Stimulated activated CD4-positive, alpha-beta T cell treated with anti-CD3 and anti-CD28 coated beads, Interleukin-15, amount 100 ng/mL, for 1 hour (primary cell): ENCODE data around the gene CBLIF.
A peak's percentile ranks its signal among the peaks of the same experiment; 100 is the strongest.
"Not testable (repeated sequence)": the region's sequence is repeated elsewhere in the genome, so short reads cannot be mapped to it uniquely, and the experiment has no call there.

Experiments used
- DNase-seq, 2 donors: peaks; one replicate each; pipeline ENCODE4 v3.0.0-alpha.2; 2020; ENCODE audit warnings: low read depth in 1 of 2, low spot score in 1 of 2

The CBLIF gene

DNA sequence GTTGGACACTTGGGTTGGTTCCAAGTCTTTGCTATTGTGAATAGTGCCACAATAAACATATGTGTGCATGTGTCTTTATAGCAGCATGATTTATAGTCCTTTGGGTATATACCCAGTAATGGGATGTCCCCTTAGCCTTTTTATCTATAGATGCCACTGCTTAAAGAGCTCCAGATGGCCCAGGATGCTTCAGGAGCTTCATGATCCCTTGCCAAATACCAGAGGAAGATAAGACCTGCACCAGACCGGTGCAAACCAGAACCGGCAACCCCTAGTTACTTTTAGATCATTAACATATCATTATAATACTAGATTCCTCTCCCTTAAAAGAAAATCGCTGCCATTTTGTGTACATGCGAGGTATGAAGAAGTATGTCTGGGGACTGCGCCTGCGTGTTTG, 3.1 kb upstream of the CBLIF start:
- DNase-seq: not testable (repeated sequence)

- DNase-seq: no peak
Measured at GRCh38 chr11:59847626-59848025, 2.3 kb upstream of the CBLIF start.

DNA sequence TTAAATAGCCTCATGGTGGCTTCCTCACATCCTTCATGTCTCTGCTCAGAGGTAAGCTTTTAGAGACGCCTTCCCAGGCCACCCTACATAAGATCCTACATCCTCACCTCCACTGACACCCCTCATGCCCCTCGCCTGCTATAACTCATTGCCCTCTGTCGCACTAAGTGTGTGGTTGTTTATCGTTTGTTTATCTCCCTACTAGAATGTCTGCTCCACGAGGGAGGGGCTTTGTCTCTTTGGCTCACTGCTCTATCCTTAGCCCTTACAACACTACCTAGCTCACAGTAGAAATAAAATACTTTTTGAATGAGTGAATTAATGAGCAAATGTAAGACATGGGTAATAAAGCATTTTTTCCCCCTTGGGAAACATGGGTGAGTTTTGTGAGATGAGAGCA, 1.3 kb upstream of the CBLIF start:
- DNase-seq: no peak

DNA sequence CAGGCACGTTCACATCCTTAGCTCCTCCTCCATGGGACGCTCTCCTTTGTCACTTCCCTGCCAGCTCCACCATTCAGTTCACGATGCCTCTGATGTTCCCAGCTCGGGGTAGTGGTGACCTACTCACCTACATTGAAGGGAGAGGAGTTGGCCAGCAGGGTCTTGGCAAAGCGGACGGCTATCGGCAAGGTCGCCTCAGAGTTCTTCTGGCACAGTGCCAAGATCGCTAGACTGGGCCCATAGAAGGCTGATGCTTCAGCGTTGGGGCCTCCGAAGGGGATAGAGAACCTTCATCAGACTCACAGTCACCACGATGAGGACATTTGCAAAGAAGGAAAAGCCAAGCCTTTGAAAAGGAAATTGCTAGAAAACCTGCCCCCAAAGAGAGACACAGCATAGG, 3.0 kb downstream of the CBLIF start:
- no peak for DNase-seq

- DNase-seq: no peak
Measured at GRCh38 chr11:59841514-59841913, 3.8 kb downstream of the CBLIF start.

DNA sequence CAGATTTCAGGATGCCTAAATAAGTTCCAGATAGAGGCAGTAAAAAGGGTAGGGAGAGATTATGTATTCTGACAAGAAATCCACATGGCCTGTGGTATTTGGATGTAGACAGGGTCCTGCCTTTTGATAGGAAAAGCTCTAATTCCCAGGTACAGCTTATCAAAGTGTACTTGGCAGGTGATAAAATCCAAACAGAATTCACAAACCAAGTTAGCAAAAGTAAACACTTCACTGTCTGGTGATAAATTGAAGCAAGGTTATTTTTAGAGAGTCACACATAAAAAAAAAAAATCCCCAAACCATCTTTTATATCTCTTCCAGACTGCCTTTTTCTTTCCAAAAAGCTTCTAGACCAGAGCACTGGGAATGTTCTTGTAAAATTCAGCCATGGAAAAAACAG, 5.7 kb downstream of the CBLIF start:
- DNase-seq: no peak

- DNase-seq: no peak
Measured at GRCh38 chr11:59833602-59834001, 11.7 kb downstream of the CBLIF start.

- DNase-seq: no peak
Measured at GRCh38 chr11:59829358-59829757, 15.9 kb downstream of the CBLIF start.

GRCh38 chr11:59822989-59823566, 22.2 kb downstream of the CBLIF start:
- no peak for DNase-seq

DNA sequence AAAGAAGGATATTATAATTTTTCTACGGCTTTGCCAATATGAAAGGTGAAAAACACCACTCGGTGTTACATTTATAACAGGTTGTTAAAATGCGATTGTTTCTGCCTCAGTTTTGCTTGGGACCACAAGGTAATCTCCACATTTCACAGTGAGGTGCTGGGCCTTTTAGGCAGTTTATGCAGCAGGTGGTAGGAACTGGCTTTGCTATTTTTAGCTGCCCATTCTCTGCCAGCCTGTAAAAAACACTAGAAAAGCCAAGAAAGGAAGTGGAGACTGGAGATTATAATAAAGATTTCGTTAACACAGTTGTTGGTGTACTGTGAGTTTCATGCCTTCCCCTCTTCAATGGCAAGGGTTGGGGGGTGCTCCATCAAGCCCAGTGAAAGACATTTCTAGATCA, 26.7 kb downstream of the CBLIF start:
- no peak for DNase-seq

DNA sequence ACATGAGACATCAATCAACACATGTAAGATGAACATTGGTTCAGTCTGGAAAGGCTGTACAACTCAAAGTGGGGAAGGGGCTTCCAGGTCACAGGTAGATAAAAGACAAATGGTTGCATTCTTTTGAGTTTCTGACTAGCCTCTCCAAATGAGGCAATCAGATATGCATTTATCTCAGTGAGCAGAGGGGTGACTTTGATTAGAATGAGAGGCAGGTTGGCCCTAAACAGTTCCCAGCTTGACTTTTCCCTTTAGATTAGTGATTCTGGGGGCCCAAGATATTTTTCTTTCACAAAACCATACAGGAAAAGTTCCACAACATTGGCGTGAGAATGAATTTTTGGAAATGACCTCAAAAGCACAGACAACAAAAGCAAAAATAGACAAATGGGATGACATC, 28.9 kb downstream of the CBLIF start:
- DNase-seq: not testable (repeated sequence)

DNA sequence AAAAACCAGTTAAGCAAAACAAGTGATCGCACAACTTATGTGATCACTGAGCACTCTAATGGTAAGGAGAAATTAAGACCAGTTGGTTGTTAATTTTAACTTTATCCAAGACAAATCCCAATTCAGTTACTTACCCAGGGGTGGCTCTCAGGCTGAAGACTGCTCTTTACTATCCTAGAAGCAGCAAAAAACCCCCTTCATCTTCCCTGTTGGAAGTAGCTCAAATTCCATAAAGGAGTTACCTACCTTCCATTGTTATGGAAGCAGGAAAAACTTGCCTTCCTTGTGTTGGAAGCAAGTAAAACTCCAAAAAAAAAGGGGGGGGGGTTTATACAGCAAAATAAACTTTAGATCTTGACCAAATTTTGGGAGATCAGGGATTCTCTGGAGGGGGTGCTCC, 29.5 kb downstream of the CBLIF start:
- no peak for DNase-seq

DNA sequence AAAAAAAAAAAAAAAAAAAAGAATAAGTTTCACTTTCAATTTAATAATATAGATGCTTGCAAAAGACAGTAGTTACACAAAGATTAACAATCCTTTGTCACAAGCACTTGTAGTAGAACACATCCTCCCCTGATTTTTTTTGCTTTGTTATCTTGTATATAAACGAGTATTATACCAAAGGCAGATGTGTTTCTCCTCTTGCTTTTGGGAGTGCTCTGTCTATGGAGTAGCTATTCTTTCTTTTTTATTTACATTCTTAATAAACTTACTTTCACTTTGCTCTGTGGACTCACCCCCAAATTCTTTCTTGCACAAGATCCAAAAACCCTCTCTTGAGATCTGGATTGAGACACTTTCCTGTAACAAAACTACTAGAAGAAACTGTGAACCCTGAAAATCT, 31.3 kb downstream of the CBLIF start:
- no peak for DNase-seq

DNA sequence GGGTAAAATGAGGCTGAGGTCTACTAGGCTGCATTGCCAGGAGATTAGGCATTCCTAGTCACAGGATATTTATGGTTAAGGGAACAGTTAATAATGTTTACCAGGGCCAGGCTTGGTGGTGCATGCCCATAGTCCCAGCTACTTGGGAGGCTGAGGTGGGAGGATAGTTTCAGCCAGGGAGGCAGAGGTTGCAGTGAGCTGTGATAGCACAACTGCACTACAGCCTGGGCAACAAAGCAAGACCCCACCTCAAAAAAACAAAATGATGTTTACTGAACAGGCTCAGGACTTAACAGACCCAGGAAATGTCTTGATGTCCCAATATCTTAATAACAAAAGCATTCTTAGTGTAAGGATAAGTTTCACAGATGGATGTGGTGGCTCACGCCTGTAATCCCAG, 31.9 kb downstream of the CBLIF start:
- no peak for DNase-seq

GRCh38 chr11:59812220-59812619, 33.1 kb downstream of the CBLIF start:
- no peak for DNase-seq

DNA sequence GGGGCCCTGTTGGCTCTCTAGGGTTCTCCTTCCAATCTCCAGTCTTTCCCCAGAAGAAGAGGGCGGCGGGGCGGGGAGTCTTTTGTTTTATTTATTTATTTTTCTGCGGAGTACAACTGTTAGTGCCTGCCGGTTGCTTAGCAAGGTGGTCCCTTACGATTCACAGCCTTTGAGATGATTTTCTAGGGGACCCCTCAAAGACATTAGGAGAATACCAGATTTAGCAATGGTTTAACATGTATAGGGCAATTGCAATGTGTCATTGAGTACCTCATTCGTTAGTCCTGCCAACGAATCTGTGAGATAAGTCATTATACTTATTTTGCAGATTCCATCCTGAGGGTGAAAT, 34.4 kb downstream of the CBLIF start:
- DNase-seq: no peak

- DNase-seq: peak; percentile 79 to 84
Measured at GRCh38 chr11:59810189-59810910, 34.9 kb downstream of the CBLIF start, which contains the start of gene MRPL16. Gene MRPL16, minus strand, starts transcription at chr11:59810778. Its CDS starts 120 bp downstream, at chr11:59810658.

DNA sequence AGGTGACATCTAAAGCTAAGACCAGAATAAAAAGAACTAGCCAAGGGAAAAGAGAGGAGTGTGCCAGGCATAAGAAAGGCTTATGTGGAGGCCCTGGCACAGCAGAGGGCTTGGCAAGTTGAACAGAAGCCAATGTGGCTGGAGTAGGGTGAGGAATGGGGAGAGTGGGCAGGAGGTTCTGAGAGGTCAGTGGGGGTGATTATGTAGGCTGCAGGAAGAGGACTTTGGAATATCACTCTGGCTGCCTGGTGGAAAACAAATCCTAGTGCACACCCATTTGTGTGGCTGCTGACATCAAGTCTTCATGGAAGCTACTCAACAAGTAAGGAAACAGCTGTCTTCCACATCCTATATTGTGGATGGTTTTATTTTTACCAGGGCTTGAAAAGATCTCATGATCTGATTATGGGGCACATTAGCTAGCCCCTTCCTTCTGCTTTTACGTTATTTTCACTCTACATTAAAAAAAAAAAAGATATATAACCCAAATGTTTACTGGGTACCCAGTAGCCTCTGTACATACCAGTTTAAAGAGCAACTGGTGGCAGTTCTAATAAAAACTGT, 38.2 kb downstream of the CBLIF start:
- no peak for DNase-seq

GRCh38 chr11:59804061-59804460, 41.2 kb downstream of the CBLIF start:
- no peak for DNase-seq

DNA sequence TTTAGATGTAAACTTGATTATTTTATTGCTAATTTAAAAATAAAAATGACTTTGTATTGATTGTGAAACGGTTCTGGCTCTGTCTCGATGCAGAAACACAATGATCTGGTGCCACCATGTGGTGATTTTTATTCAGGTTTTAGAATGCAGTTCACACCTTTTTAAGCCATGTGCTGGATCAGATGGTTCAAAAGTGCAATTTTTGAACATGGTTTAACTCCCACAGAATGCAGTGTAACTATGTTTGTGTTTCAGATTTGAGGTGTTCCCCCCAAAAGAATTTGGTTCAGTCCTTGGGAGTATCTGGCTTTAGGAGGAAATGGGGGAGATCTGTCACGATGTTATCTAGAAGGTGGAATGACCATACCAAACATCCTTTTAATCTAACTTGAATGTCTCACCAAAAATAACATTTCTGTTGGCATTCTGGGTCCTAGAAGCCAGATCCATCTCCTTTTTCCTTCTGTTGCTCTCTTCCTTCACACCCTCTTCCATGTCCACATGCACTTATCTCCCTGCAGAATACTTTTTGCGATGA, 42.6 kb downstream of the CBLIF start:
- DNase-seq: peak in 1 of 2 donors; percentile 6

DNA sequence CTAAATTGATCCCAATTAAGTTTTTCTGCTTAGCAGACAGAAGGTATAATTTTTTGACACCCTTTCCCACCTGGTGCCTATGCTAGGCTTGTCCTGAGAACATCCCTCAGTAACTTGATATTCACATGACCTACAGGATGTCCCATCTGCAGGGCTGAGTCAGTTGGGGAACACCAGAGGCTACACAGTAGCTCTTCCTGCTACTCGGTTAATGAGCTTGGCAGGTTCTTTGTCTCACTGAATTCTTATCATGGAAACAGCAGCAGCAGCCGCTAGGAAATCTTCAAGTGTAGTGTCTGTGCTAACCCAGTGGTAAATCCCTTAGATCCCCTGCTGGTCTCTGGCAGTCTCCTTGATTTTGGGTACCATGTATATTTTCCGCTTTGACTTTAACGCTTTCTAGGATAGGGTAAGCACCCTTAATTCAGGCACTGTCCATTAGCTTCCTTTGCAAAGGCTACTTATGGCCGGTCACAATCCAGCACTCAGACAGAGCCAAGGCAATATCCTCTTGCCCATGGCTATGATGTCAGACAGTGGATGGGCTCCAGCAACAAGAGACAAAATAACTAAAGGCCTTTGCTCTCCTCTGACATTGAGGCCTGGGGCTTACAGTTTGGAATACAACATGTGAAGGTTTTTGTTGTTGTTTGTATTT, 43.2 kb downstream of the CBLIF start:
- no peak for DNase-seq

DNA sequence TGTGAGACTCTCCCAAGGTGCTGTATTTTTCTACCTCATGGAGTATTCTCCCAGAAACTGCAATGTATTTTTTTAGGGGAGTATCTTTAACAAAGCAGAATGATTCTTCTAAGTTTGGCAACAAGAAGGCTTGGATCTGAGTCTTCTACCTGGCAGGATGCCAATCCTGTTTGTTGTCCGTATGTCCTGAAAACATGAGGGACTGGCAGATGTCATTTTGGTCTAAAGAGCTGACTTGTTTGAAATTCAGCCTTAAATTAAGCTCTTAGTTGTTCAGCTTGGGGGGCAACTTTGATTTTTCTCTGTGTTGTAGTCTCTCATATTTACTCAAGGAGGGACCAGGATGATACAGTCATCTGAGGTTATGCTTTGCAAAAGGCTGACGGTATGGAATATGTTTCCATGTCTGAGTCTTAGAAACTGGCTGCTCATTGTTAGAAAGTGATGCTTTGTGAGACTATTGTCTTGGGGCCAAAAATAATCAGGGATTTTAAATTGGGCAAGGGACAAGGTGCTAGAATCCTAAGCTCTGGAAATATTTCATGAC, 44.1 kb downstream of the CBLIF start:
- DNase-seq: no peak
